Lower lobe of right lung (tissue), 2 donors: ENCODE measurements around the gene CAPN6. TPM values are rescaled to one million over a fixed set of nuclear protein-coding genes. Genes with fewer than 3 reads are reported as not detected.

Experiments used
- ATAC-seq, 2 donors: fragments of 200-7000 bp; cut with Tn5 transposase; one replicate each; pipeline ENCODE4 v1.9.1; 2020 to 2022; ENCODE audit warnings: mild to moderate bottlenecking in 2 of 2, moderate library complexity in 2 of 2
- DNase-seq: peaks from one replicate; pipeline ENCODE4 v3.0.0-alpha.2; 2020
- H3K27ac ChIP-seq: fragments of 200-600 bp; one replicate; pipeline ENCODE4 v1.8.0; 2022
- H3K27me3 ChIP-seq: fragments of 200-600 bp; one replicate; pipeline ENCODE4 v1.8.0; 2022; ENCODE audit warnings: low read depth
- H3K36me3 ChIP-seq: fragments of 200-600 bp; one replicate; pipeline ENCODE4 v1.8.0; 2022; ENCODE audit warnings: mild to moderate bottlenecking
- H3K4me1 ChIP-seq: fragments of 200-600 bp; one replicate; pipeline ENCODE4 v1.8.0; 2022
- H3K4me3 ChIP-seq: fragments of 200-600 bp; one replicate; pipeline ENCODE4 v1.8.0; 2022; ENCODE audit warnings: mild to moderate bottlenecking
- H3K9me3 ChIP-seq: fragments of 200-600 bp; one replicate; pipeline ENCODE4 v1.8.0; 2022
- intact Hi-C: fragments of 100-400 bp; cut with DNase I; formaldehyde crosslinking; loops from one replicate; pipeline ENCODE4 v1.11.0; 2022
- total RNA-seq: library from RNA; stranded (reverse); fragmentation: NEBNext Ultra II Directional; extraction: Animal tissue kit (Norgen Biotek cat#: 25700); gene quantifications from one replicate; pipeline ENCODE4 v1.2.1, GENCODE V29; 2021
- TF ChIP-seq, protein P1 (sequence below): fragments of 200-600 bp; IDR thresholded peaks from one replicate; pipeline ENCODE4 v1.8.0; 2022; ENCODE audit warnings: antibody characterized with exemption, mild to moderate bottlenecking
- donor health status: DM: no; HTN: yes; CAD: no; lungs with severe emphysema.

Gene CAPN6
- total RNA-seq, 1 donor from 2014 or later = not detected

DNA sequence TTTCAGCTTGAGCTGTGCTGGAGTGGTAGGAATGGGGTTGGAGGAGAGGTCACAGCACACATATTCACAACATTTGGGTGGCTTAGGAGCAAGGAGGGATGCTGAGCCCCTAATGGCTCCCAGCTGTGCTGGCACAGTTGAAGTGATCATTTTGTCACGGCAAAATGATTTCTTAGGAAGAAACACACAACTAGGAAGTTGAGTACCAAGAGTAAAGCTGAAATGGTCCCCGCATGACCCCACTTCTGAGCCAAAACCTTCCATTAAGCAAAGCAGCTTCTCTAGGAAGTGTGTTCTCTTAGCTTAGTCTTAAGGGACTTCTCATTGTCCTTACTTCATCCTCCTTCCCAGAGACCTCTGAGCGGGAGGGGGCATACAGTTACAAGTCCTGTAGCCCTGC, 12.6 kb downstream of the CAPN6 start:
- H3K27ac ChIP-seq = no peak overlapping the region
- intact Hi-C loops = no loop called here
- no peak overlapping the region for H3K4me3 ChIP-seq
- H3K27me3 ChIP-seq = no peaks in the 10 kb centered on the region
- no peaks in the 10 kb centered on the region for H3K36me3 ChIP-seq
- TF ChIP-seq, protein P1, sequence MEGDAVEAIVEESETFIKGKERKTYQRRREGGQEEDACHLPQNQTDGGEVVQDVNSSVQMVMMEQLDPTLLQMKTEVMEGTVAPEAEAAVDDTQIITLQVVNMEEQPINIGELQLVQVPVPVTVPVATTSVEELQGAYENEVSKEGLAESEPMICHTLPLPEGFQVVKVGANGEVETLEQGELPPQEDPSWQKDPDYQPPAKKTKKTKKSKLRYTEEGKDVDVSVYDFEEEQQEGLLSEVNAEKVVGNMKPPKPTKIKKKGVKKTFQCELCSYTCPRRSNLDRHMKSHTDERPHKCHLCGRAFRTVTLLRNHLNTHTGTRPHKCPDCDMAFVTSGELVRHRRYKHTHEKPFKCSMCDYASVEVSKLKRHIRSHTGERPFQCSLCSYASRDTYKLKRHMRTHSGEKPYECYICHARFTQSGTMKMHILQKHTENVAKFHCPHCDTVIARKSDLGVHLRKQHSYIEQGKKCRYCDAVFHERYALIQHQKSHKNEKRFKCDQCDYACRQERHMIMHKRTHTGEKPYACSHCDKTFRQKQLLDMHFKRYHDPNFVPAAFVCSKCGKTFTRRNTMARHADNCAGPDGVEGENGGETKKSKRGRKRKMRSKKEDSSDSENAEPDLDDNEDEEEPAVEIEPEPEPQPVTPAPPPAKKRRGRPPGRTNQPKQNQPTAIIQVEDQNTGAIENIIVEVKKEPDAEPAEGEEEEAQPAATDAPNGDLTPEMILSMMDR = no peak
- DNase-seq = no peak
- ATAC-seq = no peak
- H3K4me1 ChIP-seq = no peaks in the 10 kb centered on the region
- H3K9me3 ChIP-seq = no peaks in the 10 kb centered on the region

DNA sequence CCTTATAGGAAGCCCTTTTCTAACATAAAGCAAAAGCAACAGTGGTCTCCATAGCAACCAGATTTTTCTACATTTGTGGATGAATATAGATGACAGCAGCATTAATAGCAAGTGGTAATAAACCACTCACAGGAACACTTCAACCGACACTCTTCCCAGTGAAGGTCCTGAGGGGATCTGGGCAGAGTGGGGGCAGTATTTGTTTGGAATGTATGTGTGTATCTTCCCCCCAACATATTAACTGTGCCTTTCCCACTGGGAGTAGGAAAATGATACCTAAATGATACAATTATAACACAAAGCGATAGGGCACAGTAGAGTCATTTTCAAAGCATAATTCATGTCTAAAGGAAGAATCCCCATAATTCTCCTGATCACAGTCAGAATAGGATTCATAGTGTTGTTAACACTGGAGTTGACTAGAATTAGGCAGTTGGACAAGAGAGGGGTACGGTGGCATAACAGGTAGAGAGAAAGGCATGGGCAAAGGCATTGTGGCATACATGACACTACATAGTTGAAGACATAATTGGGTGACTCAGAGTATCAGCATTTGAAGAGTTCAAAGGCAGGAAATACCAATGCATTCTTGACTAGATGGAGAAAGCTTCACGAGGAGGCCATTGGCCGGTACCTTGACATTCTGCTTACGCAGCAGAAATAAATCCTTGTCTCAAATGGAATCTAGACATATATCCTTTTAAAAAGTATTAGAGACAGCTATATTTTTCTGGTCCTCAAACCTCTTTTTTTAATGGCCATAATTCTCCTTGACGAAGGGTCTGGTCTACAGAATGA, 15.2 kb downstream of the CAPN6 start:
- intact Hi-C loops = no loop called here
- TF ChIP-seq, protein P1 = no peak
- H3K36me3 ChIP-seq = no peaks in the 10 kb centered on the region

DNA sequence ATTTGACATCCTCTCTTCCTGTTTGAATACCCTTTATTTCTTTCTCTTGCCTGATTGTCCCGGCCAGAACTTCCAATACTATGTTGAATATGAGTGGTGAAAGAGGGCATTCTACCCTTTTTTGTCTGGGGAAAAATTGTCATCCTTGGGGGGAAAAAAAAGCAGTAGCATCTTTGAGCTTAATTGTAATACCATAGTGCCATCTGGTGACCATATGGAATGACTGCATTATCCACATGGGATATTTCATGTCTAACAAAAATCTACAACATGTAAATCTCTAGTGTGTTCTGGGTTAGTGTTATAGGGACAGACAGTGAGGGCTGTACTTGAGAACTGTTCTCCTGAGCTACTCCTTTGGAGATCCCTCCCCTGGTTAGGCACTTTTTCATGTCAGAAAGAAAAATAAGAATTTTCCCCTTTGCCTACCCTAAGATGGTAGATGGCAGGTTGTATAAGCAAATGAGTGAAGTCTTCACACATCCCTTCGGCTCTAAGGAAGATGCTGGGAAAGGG, 26.0 kb downstream of the CAPN6 start:
- no peak overlapping the region for H3K27ac ChIP-seq
- no peak for DNase-seq
- H3K4me1 ChIP-seq = no peaks in the 10 kb centered on the region
- intact Hi-C loops = no loop called here
- TF ChIP-seq, protein P1 = peak; percentile 40
- H3K27me3 ChIP-seq = no peaks in the 10 kb centered on the region
- H3K36me3 ChIP-seq = no peaks in the 10 kb centered on the region
- no peaks in the 10 kb centered on the region for H3K9me3 ChIP-seq
- ATAC-seq = no peak
- H3K4me3 ChIP-seq = no peak overlapping the region

More for the DNA sequence above, 15.2 kb downstream of the CAPN6 start:
- H3K27ac ChIP-seq = no peak overlapping the region
- DNase-seq (no peak), ATAC-seq (no peak)
- no peaks in the 10 kb centered on the region for H3K27me3 ChIP-seq
- H3K4me3 ChIP-seq = no peak overlapping the region
- H3K4me1 ChIP-seq = no peaks in the 10 kb centered on the region
- no peaks in the 10 kb centered on the region for H3K9me3 ChIP-seq

DNA sequence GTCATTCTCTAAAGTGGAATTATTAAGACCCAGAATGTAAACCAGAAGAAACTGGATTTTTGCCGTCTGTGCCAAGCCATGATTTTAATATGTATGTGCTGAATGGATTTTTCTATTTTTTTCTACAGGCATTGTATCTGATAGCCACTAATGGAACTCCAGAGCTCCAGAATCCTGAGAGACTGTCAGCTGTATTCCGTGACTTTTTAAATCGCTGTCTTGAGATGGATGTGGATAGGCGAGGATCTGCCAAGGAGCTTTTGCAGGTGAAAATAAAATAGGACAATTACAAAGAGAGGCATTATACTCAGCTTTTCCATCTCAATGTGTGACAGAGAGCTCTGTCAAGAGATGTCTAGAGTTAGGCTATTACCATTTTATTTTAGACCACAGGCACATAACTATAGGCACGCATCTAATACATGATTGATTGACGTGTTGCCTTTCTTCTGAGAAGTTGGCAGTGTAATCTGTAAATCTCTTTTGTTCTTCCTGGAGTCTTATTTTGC, 53.9 kb downstream of the CAPN6 start:
- TF ChIP-seq, protein P1 = no peak

DNA sequence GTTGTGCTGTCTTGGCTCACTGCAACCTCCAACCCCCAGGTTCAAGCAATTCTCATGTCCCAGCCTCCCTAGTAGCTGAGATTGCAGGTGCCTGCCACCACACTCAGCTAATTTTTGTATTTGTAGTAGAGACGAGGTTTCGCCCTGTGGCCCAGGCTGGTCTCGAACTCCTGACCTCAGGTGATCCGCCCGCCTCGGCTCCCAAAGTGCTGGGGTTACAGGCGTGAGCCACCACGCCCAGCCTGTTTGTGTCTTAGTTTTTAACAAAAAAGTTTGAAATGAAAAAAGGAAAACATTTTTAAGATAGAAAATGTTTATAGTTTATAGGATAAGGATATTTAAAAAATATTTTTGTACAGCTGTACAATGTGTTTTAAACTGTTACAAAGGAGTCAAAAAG, 62.4 kb downstream of the CAPN6 start:
- H3K27me3 ChIP-seq = no peaks in the 10 kb centered on the region

More for the DNA sequence above, 53.9 kb downstream of the CAPN6 start:
- no peaks in the 10 kb centered on the region for H3K4me1 ChIP-seq
- DNase-seq (no peak), ATAC-seq (no peak)
- no peaks in the 10 kb centered on the region for H3K9me3 ChIP-seq
- H3K36me3 ChIP-seq = no peaks in the 10 kb centered on the region
- H3K27me3 ChIP-seq = no peaks in the 10 kb centered on the region
- H3K27ac ChIP-seq = no peak overlapping the region
- no peak overlapping the region for H3K4me3 ChIP-seq
- intact Hi-C loops = no loop called here

More for the DNA sequence above, 62.4 kb downstream of the CAPN6 start:
- intact Hi-C loops = no loop called here
- Histone ChIP-seq H3K27ac (no peak overlapping the region), H3K9me3 (no peaks in the 10 kb centered on the region), H3K4me1 (no peaks in the 10 kb centered on the region), H3K4me3 (no peak overlapping the region), H3K36me3 (no peaks in the 10 kb centered on the region)
- DNase-seq (no peak), ATAC-seq (no peak)
- TF ChIP-seq, protein P1 = no peak
